Fibroblast of lung (primary cell): ENCODE measurements around the gene FBH1. TPM values are rescaled to one million over a fixed set of nuclear protein-coding genes. Genes with fewer than 3 reads are reported as not detected.

Source experiments
- DNase-seq, 2 donors: peaks; one replicate each; pipeline versions ENCODE4 v3.0.0 to v3.0.0-alpha.2; 2010; ENCODE audit warnings: low read depth in 2 of 2
- H2AFZ ChIP-seq: 2 replicates; pipeline ENCODE4 v1.5.1; 2012; ENCODE audit warnings: low read length, control low read depth, inconsistent platforms
- H3K27ac ChIP-seq: 2 replicates; pipeline ENCODE4 v1.5.1; 2011; ENCODE audit warnings: low read length, control low read depth; ENCODE audit not compliant: insufficient read depth
- H3K27me3 ChIP-seq: 2 replicates; pipeline ENCODE4 v1.5.1; 2011; ENCODE audit warnings: mild to moderate bottlenecking, low read length; ENCODE audit not compliant: control insufficient read depth, insufficient read depth
- H3K36me3 ChIP-seq: 2 replicates; pipeline ENCODE4 v1.5.1; 2011; ENCODE audit warnings: low read length; ENCODE audit not compliant: control insufficient read depth, insufficient read depth
- H3K4me1 ChIP-seq: 2 replicates; pipeline ENCODE4 v1.5.1; 2011; ENCODE audit warnings: low read length; ENCODE audit not compliant: control insufficient read depth, insufficient read depth; ENCODE audit errors: extremely low read depth
- H3K4me2 ChIP-seq: 2 replicates; pipeline ENCODE4 v1.5.1; 2011; ENCODE audit warnings: low read length, control low read depth; ENCODE audit not compliant: insufficient read depth; ENCODE audit errors: extremely low read depth
- H3K4me3 ChIP-seq, 4 experiments: fragments of 200-600 bp in 1 of 4; sonication (generic) in 1 of 4; replicated peaks in 1 of 4; 2 replicates each; pipeline ENCODE4 v1.5.1; 2011 to 2016; ENCODE audit warnings: low read length in 4 of 4, low read depth in 3 of 4, mild to moderate bottlenecking in 3 of 4, control low read depth in 2 of 4, inconsistent platforms in 1 of 4, mixed read lengths in 1 of 4; ENCODE audit not compliant: insufficient read depth in 1 of 4; ENCODE audit errors: control extremely low read depth in 1 of 4
- H3K79me2 ChIP-seq: 2 replicates; pipeline ENCODE4 v1.5.1; 2012; ENCODE audit warnings: mild to moderate bottlenecking, low read length, inconsistent platforms; ENCODE audit not compliant: control insufficient read depth, insufficient read depth
- H3K9ac ChIP-seq: 2 replicates; pipeline ENCODE4 v1.5.1; 2011; ENCODE audit warnings: mild to moderate bottlenecking, low read length, control low read depth; ENCODE audit not compliant: insufficient read depth
- H3K9me3 ChIP-seq: 2 replicates; pipeline ENCODE4 v1.5.1; 2012; ENCODE audit warnings: low read depth, low read length; ENCODE audit not compliant: control insufficient read depth, insufficient read depth
- H4K20me1 ChIP-seq: 2 replicates; pipeline ENCODE4 v1.5.1; 2011; ENCODE audit warnings: low read length; ENCODE audit not compliant: control insufficient read depth, insufficient read depth; ENCODE audit errors: extremely low read depth
- CTCF ChIP-seq, 2 donors: IDR thresholded peaks in 1 of 2; conservative IDR thresholded peaks in 1 of 2; 1 replicate in 1 of 2; 2 replicates in 1 of 2; pipeline ENCODE4 v1.5.1; 2011 to 2012; ENCODE audit warnings: low read length in 2 of 2, control low read depth in 1 of 2, inconsistent platforms in 1 of 2, low read depth in 1 of 2, mild to moderate bottlenecking in 1 of 2
- EZH2 ChIP-seq: IDR thresholded peaks from 2 replicates; pipeline ENCODE4 v1.5.1; 2012; ENCODE audit warnings: low read length, control low read depth, mild to moderate bottlenecking; ENCODE audit errors: missing control alignments
- polyA plus RNA-seq, 2 donors: library from polyadenylated mRNA; depleted of rRNA in 1 of 2; stranded (reverse) in 1 of 2; unstranded in 1 of 2; fragments of >200 nt; gene quantifications; 2 replicates each; pipeline ENCODE4 v1.2.1, GENCODE V29; 2011 to 2012; ENCODE audit warnings: missing spikeins in 1 of 2
- total RNA-seq: library from RNA; depleted of rRNA; stranded (reverse); fragments of >200 nt; gene quantifications from 2 replicates; pipeline ENCODE4 v1.2.1, GENCODE V29; 2014

Gene FBH1
- total and polyA plus RNA-seq, 2 donors (not counting 1 experiment from before 2014, with no cell fraction given) = 53.6 to 97.8 TPM

GRCh38 chr10:5937016-5937415 lies 47.0 kb downstream of the FBH1 start:
- H2AFZ ChIP-seq = no peak overlapping the region
- TF ChIP-seq CTCF (conservative IDR thresholded peaks at IDR 0.05 in 1 of 2, IDR thresholded peaks at IDR 0.05 in 1 of 2; ENCODE audit: low read depth in 1 of 2, low read length in 2 of 2) (no peak), EZH2 (no peak)
- no peaks in the 10 kb centered on the region for H3K27me3 ChIP-seq
- no peak overlapping the region for H3K9ac ChIP-seq
- H3K27ac ChIP-seq = no peak overlapping the region
- H3K4me2 ChIP-seq = no peak overlapping the region
- H3K4me3 ChIP-seq = no peak overlapping the region
- H3K36me3 ChIP-seq = peaks cover 15% of the 10 kb centered on the region
- H4K20me1 ChIP-seq = no peaks in the 10 kb centered on the region
- no peak for DNase-seq
- no peaks in the 10 kb centered on the region for H3K4me1 ChIP-seq
- no peaks in the 10 kb centered on the region for H3K79me2 ChIP-seq
- H3K9me3 ChIP-seq = no peaks in the 10 kb centered on the region

- H3K9ac ChIP-seq = no peak overlapping the region
- no peak overlapping the region for H3K27ac ChIP-seq
- TF ChIP-seq EZH2 (no peak), CTCF (conservative IDR thresholded peaks at IDR 0.05 in 1 of 2, IDR thresholded peaks at IDR 0.05 in 1 of 2; ENCODE audit: low read depth in 1 of 2, low read length in 2 of 2) (no peak)
- no peaks in the 10 kb centered on the region for H4K20me1 ChIP-seq
- no peak overlapping the region for H3K4me2 ChIP-seq
- peaks cover 15% of the 10 kb centered on the region for H3K36me3 ChIP-seq
- no peak for DNase-seq
- no peak overlapping the region for H2AFZ ChIP-seq
- peaks cover under 1% of the 10 kb centered on the region for H3K4me1 ChIP-seq
- no peaks in the 10 kb centered on the region for H3K79me2 ChIP-seq
- H3K4me3 ChIP-seq = no peak overlapping the region
- no peaks in the 10 kb centered on the region for H3K27me3 ChIP-seq
- no peaks in the 10 kb centered on the region for H3K9me3 ChIP-seq
Measured at GRCh38 chr10:5938291-5938690, 48.2 kb downstream of the FBH1 start.

- H3K9me3 ChIP-seq = no peaks in the 10 kb centered on the region
- peaks cover 17% of the 10 kb centered on the region for H3K4me1 ChIP-seq
- no peak overlapping the region for H3K4me2 ChIP-seq
- H3K27me3 ChIP-seq = no peaks in the 10 kb centered on the region
- no peaks in the 10 kb centered on the region for H3K79me2 ChIP-seq
- no peak overlapping the region for H3K27ac ChIP-seq
- TF ChIP-seq EZH2 (no peak), CTCF (conservative IDR thresholded peaks at IDR 0.05 in 1 of 2, IDR thresholded peaks at IDR 0.05 in 1 of 2; ENCODE audit: low read depth in 1 of 2, low read length in 2 of 2) (no peak)
- no peak overlapping the region for H3K9ac ChIP-seq
- DNase-seq = no peak
- H3K4me3 ChIP-seq = no peak overlapping the region
- peaks cover 13% of the 10 kb centered on the region for H3K36me3 ChIP-seq
- H4K20me1 ChIP-seq = no peaks in the 10 kb centered on the region
- H2AFZ ChIP-seq = no peak overlapping the region
Measured at GRCh38 chr10:5940807-5941218, 50.8 kb downstream of the FBH1 start.
